GM23248 (cell line): ENCODE results near the gene CLCN6. TPM values are rescaled to one million over a fixed set of nuclear protein-coding genes. Genes with fewer than 3 reads are reported as not detected.

Experiments
- DNase-seq: peaks from one replicate; pipeline ENCODE4 v3.0.0-alpha.2; 2015
- H2AFZ ChIP-seq: fragments of 200-600 bp; sonication (generic); 2 replicates; pipeline ENCODE4 v1.6.1; 2016; ENCODE audit warnings: antibody characterized with exemption
- H3F3A ChIP-seq: fragments of 200-600 bp; sonication (generic); 2 replicates; pipeline ENCODE4 v1.6.1; 2016; ENCODE audit warnings: mild to moderate bottlenecking, antibody characterized with exemption, mixed run types; ENCODE audit not compliant: insufficient read depth
- H3K27ac ChIP-seq: fragments of 200-600 bp; sonication (generic); 2 replicates; pipeline ENCODE4 v1.5.1; 2016; ENCODE audit warnings: mild to moderate bottlenecking
- H3K27me3 ChIP-seq: fragments of 200-600 bp; sonication (generic); replicated peaks from 2 replicates; pipeline ENCODE4 v1.6.1; 2016; ENCODE audit warnings: mild to moderate bottlenecking; ENCODE audit not compliant: insufficient read depth
- H3K36me3 ChIP-seq: fragments of 200-600 bp; sonication (generic); 2 replicates; pipeline ENCODE4 v1.6.1; 2016; ENCODE audit warnings: low read depth, mild to moderate bottlenecking
- H3K4me1 ChIP-seq: fragments of 200-600 bp; sonication (generic); 2 replicates; pipeline ENCODE4 v1.6.1; 2016; ENCODE audit warnings: mild to moderate bottlenecking; ENCODE audit not compliant: insufficient read depth
- H3K4me2 ChIP-seq: fragments of 200-600 bp; sonication (generic); one replicate; pipeline ENCODE4 v1.6.1; 2016; ENCODE audit warnings: mild to moderate bottlenecking; ENCODE audit not compliant: unreplicated experiment
- H3K4me3 ChIP-seq: fragments of 200-600 bp; sonication (generic); 2 replicates; pipeline ENCODE4 v1.5.1; 2016; ENCODE audit warnings: mild to moderate bottlenecking
- H3K79me2 ChIP-seq: fragments of 200-600 bp; sonication (generic); 2 replicates; pipeline ENCODE4 v1.6.1; 2016; ENCODE audit warnings: mild to moderate bottlenecking; ENCODE audit not compliant: insufficient read depth
- H3K9ac ChIP-seq: fragments of 200-600 bp; sonication (generic); 2 replicates; pipeline ENCODE4 v1.6.1; 2016; ENCODE audit warnings: mild to moderate bottlenecking
- H3K9me2 ChIP-seq: fragments of 200-600 bp; sonication (generic); 2 replicates; pipeline ENCODE4 v1.6.1; 2016; ENCODE audit warnings: mixed run types, mild to moderate bottlenecking, moderate library complexity; ENCODE audit not compliant: insufficient read depth
- H3K9me3 ChIP-seq: fragments of 200-600 bp; sonication (generic); one replicate; pipeline ENCODE4 v1.6.1; 2017; ENCODE audit warnings: low read depth
- H4K20me1 ChIP-seq: fragments of 200-600 bp; sonication (generic); 2 replicates; pipeline ENCODE4 v1.6.0; 2016; ENCODE audit not compliant: insufficient read depth
- EZH2 ChIP-seq: fragments of 200-600 bp; sonication (generic); IDR thresholded peaks from 2 replicates; pipeline ENCODE4 v1.6.1; 2018; ENCODE audit warnings: antibody characterized with exemption, mild to moderate bottlenecking; ENCODE audit not compliant: insufficient read depth, poor library complexity, severe bottlenecking
- EZH2phosphoT487 ChIP-seq: fragments of 200-600 bp; sonication (generic); IDR thresholded peaks from 2 replicates; pipeline ENCODE4 v1.6.1; 2018; ENCODE audit warnings: antibody characterized with exemption, moderate library complexity, mild to moderate bottlenecking, low read depth; ENCODE audit not compliant: insufficient read depth
- WGBS, 2 experiments: methylation state at CpG; one replicate each; pipeline ENCODE4 v1.1.6; 2015 to 2017; ENCODE audit warnings: low lambda C conversion rate in 2 of 2, low coverage in 1 of 2; ENCODE audit errors: missing lambda C conversion rate in 2 of 2; 5-methylcytosine and 5-hydroxymethylcytosine counted together
- in situ Hi-C: fragments of 300-500 bp; cut with MboI; formaldehyde crosslinking; loops from 2 replicates; pipeline ENCODE4 v1.15.0; 2020
- polyA plus RNA-seq: library from polyadenylated mRNA; unstranded; fragments of >200 nt; fragmentation: Nextera tagmentation; extraction: Ambion mirVana; gene quantifications from 2 replicates; pipeline ENCODE4 v1.2.1, GENCODE V29; 2016
- total RNA-seq: library from RNA; depleted of rRNA; stranded (reverse); fragments of >200 nt; shearing (Covaris generic); gene quantifications from 2 replicates; pipeline ENCODE4 v1.2.3, GENCODE V29; 2014

The CLCN6 gene
- total and polyA plus RNA-seq, 2 experiments from 2014 or later = 4.9 to 5.4 TPM

- in situ Hi-C loops = no loop called here
- Histone ChIP-seq H3K27me3 (no peaks in the 10 kb centered on the region), H3K36me3 (no peaks in the 10 kb centered on the region), H3K27ac (no peak overlapping the region), H4K20me1 (no peaks in the 10 kb centered on the region), H2AFZ (no peak overlapping the region), H3K9me2 (no peaks in the 10 kb centered on the region), H3K4me2 (no peak overlapping the region), H3K9me3 (no peaks in the 10 kb centered on the region), H3F3A (no peaks in the 10 kb centered on the region), H3K4me3 (no peak overlapping the region), H3K9ac (no peak overlapping the region), H3K4me1 (no peaks in the 10 kb centered on the region), H3K79me2 (no peaks in the 10 kb centered on the region)
- 83 to 94% methylated on average over 8 of the region's 8 CpGs for WGBS, 2 experiments
- DNase-seq = no peak
- TF ChIP-seq EZH2phosphoT487 = no peak
- no peak for TF ChIP-seq EZH2
These were observed 28.2 kb upstream of the CLCN6 start for GRCh38 chr1:11777658-11778322.

GRCh38 chr1:11778336-11778735, 27.7 kb upstream of the CLCN6 start:
- H3K27me3 ChIP-seq = no peaks in the 10 kb centered on the region
- H3K27ac ChIP-seq = no peak overlapping the region
- H3K9me3 ChIP-seq = no peaks in the 10 kb centered on the region
- H2AFZ ChIP-seq = no peak overlapping the region
- TF ChIP-seq EZH2phosphoT487 = no peak
- TF ChIP-seq EZH2 = no peak
- no peaks in the 10 kb centered on the region for H3F3A ChIP-seq
- H3K4me3 ChIP-seq = no peak overlapping the region
- no peaks in the 10 kb centered on the region for H3K36me3 ChIP-seq
- 77 to 88% methylated on average over 9 of the region's 9 CpGs for WGBS, 2 experiments
- no peaks in the 10 kb centered on the region for H3K4me1 ChIP-seq
- H3K9ac ChIP-seq = no peak overlapping the region
- no peaks in the 10 kb centered on the region for H3K9me2 ChIP-seq
- in situ Hi-C loops = no loop called here
- H3K4me2 ChIP-seq = no peak overlapping the region
- no peaks in the 10 kb centered on the region for H4K20me1 ChIP-seq
- H3K79me2 ChIP-seq = no peaks in the 10 kb centered on the region
- DNase-seq = no peak

DNA sequence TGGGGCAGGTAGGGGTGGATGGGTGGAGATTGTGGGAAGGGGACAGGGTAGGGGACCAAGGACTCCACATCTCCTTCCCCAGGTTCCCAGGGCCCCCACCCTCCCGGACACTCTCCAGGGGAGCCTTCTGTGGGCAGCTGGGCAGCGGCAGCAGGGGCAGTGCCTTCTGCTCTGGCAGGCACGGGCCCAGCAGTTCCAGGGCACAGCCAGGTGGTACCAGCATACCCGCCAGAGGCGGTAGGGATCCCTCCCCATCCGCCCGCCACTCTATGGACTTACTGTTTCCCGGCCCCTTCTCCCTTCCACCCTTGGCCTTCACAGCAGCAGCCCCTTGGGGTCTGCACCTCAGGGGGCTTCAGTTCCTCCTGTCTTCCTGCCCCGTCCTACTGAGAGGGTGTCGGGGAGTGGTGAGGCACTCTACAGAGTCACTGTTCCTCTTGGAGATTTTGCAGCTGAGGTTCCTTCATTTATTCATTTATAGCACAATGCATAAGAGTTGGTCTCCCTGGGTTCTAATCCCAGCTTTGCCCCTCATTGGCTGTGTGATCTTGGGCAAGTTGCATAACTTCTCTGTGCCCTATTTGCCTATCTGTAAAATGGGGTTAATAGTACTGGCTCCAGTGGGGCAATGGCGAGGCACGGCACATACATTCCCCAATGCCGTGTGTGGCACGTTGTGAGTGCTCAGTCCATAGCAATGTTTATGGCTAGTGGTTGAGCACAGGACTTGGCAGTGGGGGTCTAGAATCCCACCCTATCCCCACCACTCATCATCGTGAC, 27.0 kb upstream of the CLCN6 start:
- 79 to 80% methylated on average over 14 to 15 of the region's 15 CpGs for WGBS, 2 experiments
- H3F3A ChIP-seq = no peaks in the 10 kb centered on the region

GRCh38 chr1:11779715-11780379, 26.1 kb upstream of the CLCN6 start:
- Histone ChIP-seq H3K9me3 (no peaks in the 10 kb centered on the region), H3F3A (no peaks in the 10 kb centered on the region), H3K79me2 (no peaks in the 10 kb centered on the region), H3K36me3 (no peaks in the 10 kb centered on the region), H2AFZ (no peak overlapping the region), H3K27ac (no peak overlapping the region), H3K9me2 (no peaks in the 10 kb centered on the region), H3K4me2 (no peak overlapping the region), H3K27me3 (no peaks in the 10 kb centered on the region), H3K4me1 (no peaks in the 10 kb centered on the region; the same call in 1 of the 2 replicates), H4K20me1 (no peaks in the 10 kb centered on the region), H3K9ac (no peak overlapping the region), H3K4me3 (no peak overlapping the region)
- DNase-seq = no peak
- TF ChIP-seq EZH2 (no peak), EZH2phosphoT487 (no peak)
- in situ Hi-C loops = no loop called here
- 76 to 77% methylated on average over 12 to 13 of the region's 13 CpGs for WGBS, 2 experiments

More for the DNA sequence above, 27.0 kb upstream of the CLCN6 start:
- no peaks in the 10 kb centered on the region for H3K36me3 ChIP-seq
- no peaks in the 10 kb centered on the region for H3K9me3 ChIP-seq
- no peak overlapping the region for H3K27ac ChIP-seq
- no peak overlapping the region for H3K4me2 ChIP-seq
- no peak for DNase-seq
- H3K27me3 ChIP-seq = no peaks in the 10 kb centered on the region
- TF ChIP-seq EZH2 = no peak
- TF ChIP-seq EZH2phosphoT487 = no peak
- no peak overlapping the region for H3K4me3 ChIP-seq
- H3K9me2 ChIP-seq = no peaks in the 10 kb centered on the region
- in situ Hi-C loops = no loop called here
- H4K20me1 ChIP-seq = no peaks in the 10 kb centered on the region
- H2AFZ ChIP-seq = no peak overlapping the region
- H3K9ac ChIP-seq = no peak overlapping the region
- no peaks in the 10 kb centered on the region for H3K79me2 ChIP-seq
- H3K4me1 ChIP-seq = no peaks in the 10 kb centered on the region
